GM21528 (cell line): ENCODE measurements around the gene RAB17.
A peak's percentile ranks its signal among the peaks of the same experiment; 100 is the strongest.

Experiments used
- ATAC-seq: cut with Tn5 transposase; IDR thresholded peaks from one replicate; pipeline ENCODE4 v1.9.1; 2021; ENCODE audit warnings: mild to moderate bottlenecking, moderate library complexity; ENCODE audit not compliant: unreplicated experiment, low FRiP score

RAB17 gene

DNA sequence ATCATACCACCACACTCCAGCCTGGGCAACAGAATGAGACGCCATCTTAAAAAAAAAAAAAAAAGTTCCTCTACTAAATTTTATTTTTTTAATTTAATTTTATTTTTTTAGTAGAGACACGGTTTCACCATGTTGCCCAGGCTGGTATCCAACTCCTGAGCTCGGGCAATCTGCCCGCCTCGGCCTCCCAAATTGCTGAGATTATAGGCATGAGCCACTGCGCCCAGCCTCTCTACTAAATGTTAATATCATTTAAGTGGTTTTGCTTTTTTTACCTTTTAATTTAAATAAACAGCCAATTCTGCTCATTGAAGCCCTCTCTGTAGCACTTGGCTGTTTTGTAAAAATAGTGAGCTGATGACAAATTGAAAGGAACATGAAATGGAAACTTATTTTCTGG lies 9.2 kb downstream of the RAB17 start:
- no peak for ATAC-seq

DNA sequence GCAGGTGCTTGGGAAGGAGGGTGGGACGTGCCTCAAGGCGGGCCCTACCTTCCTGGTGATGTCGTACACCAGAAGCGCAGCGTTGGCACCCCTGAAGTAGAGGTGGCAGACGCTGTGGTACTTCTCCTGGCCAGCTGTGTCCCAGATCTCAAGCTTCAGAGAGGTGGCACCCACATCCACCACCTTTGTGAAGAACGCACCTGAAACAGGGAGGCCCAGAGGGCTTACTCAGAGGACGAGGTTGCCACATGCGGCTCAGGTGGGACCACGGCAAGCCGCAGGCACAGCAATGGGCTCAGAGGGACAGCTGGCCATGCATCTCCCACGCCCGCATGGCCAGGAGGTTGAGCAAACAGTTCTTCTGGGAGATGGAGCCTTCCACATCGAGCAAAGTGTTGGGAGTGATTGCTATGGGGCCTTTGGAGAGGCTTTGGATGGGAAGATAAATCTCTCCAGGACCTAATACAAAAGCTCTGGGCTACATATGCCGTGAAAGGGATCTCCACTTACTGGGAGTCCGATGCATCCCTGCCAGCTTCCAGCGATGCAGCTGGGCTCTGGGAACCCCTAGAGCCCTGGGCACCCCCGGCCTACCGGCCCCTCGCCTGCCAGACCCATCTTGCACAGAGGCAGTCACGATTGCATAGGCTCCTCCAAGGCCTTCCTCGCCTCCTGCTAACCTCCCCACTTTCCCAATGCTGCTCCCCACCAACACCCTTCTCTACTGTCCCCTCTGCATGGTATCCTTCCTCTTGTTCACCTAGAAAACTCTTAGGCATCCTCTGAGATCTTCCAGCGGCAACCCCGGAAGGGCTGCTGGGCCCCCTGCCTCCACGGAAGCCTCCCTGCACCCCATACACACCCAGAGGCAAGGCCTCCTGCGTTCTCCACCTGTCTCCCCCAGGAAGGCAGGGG lies 12.3 kb downstream of the RAB17 start:
- no peak for ATAC-seq

DNA sequence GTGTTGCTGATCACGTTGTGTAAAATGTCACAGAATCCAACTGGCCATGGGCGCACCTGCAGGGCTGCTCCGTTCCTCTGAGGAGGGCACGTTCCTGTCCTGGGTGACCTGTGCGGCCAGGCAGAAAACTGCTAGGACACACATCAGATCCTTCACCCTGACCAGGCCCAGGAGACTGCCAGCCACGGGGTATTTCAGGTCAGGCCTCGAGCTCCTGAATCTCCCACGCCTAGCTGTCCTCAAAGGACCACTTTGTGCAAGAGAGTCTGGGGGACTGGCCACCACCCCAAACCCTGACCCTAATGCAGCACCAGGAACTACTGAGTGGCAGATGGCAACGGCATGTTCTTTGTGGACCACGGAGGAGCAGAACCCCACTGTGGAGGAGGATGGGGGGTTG lies 13.1 kb downstream of the RAB17 start:
- ATAC-seq, result no peak

DNA sequence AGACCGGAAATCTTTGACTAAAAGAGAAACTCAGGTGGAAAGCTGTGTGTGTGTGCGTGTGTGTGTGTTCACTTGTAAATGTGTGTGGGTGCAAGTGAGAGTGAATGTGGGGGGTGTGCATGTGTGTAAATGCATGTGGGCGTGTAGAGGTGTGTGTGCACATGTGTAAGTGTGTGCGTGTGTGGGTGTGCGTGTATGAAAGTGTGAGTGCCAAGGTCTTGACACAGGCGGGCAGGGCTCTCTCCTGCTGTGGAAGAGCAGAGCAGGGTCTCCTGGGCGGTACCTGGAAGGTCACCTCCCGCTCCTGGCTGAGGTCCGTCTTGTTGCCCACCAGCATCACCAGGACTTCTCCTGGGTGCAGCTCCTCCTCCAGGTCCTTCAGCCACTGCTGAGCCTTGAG lies 13.6 kb downstream of the RAB17 start:
- ATAC-seq, result no peak

DNA sequence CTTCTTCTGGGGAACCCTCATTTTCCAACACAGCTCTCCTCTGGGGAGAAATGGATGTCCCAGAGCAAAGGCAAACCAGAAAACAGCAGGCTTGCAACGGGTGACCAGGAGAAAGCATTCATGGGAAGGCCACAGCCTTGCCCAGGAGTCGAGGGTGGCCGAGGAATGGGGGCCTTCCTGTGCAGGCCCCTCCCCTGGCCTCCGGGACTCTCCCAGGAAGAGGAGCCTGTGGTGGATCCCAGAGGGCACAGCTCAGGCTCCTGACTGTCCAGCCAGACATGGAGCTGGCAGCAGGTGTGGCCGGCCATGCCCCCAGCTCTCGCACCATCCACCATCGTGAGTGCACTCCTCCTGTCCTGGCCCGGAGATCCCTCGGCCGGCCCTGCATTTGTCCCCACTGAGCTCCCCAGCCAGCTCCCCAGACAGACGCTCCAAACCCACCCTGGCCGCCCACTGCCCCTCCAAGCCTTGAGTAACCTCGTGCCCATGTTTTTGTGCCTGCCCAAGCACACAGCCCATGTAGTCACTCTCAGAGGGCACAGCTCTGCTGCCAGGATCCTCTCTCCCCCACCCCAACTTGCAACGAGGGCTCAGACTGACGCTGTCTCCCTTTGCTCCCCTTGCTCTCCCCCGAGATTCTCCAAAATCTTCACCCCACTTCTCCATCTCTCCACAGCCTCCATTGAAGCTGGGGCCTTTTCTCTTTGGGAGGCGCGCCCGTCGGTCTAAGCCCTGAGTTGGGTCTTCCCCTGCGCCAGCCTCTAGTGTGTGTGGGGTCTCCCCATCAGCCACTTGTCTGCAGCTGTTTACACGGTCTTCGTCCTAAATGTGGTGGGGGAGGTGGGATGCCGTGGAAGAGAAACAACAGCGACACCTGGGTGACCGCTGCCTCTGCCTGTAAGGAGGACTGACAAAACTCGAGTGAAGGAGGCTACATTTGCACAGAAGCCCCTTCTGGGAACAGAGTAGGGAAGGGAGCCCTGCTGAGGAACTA lies 14.4 kb downstream of the RAB17 start:
- no peak for ATAC-seq

DNA sequence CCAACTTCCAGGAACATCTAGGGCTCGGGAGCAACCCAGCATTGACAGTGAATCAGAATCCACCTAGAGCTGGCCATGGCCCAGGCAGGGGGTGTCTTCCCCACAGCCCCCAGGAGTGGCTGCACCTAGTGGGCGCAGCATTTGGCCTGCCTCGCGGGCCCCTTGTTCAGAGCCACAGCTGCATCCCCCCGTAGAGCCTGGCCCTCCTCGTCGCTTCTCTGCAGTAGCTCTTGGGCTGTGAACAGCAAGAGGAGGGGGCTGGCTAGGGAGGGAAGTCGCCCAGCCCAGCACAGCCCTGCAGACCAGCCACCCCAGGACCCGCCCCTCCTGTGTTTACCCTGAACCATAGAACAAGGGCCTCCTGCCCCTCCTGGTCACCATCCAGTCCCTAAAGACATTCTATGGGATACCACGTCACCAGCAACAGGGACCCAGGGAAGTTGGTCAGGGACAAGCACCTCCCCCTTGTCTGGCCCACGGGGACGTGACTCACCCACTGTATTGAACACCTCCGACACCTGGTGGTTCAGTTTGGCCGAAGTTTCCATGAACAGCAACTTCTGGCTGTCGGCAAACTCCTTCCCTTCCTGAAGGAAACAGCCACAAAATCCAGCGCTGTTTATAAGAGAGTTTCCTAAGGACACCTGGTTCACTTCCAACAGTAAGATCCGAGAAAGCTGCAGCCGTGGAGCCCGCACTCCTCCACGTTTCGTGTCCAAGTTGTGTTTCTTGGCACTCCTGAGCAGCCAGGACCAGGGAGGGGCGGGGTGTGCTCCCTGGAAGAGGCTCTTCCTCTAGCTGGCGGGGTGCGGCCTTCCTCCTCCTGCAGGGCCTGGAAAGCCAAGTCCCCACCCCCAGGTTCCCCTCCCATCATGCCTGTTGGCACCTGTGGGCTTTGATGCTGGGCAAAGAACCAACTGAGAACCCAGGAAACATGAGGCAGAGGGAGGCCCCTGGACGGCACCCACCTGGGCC lies 15.4 kb downstream of the RAB17 start:
- no peak for ATAC-seq

DNA sequence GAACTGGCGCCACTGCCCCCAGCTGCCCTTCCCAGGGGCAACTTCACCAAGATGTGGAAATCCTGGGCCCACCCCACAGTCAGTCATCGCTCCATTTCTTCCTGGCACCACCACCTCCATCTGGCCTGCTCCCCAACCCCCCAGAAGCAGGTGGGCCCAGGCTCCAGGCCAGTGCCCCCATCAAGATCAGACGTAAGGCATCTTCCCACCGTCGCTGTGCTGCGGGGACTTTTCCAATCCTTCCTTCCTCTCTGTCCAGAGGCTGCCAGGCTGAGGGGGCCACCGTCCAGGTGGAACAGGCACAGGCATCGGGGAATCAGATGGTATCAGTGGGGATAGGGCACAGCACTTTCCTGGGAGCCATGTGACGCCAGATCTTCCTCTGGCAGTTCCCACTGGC lies 16.1 kb downstream of the RAB17 start:
- ATAC-seq, result no peak

DNA sequence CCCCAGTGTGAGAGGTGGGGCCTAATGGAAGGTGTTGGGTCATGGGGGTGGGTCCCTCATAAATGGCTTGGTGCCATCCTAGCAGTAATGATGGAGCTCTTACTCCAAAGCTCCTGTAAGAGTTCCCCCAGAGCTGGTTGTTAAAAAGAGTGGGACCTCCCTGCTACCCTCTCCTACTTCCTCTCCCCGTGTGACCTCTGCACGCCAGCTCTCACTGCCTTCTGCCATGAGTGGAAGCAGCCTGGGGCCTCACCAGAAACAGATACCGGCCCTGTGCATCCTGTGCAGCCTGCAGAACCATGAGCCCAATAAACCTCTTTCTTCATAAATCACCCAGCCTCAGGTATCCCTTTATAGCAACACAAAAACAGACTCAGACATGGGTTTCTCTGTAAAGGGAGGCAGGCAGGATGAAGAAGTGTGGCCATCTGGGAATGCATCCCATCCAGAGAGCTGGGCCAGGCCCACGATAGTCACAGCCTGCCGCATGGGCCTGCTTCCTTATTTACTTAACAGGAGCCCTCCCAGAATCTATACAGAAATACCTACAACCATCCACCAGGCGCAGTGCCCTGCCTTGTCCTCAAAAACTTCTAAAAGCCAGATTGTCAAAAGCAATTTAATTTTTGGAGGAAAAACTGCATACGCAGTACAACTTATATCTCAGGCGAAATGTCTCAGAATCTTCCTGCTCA lies 16.7 kb downstream of the RAB17 start:
- ATAC-seq, result no peak

DNA sequence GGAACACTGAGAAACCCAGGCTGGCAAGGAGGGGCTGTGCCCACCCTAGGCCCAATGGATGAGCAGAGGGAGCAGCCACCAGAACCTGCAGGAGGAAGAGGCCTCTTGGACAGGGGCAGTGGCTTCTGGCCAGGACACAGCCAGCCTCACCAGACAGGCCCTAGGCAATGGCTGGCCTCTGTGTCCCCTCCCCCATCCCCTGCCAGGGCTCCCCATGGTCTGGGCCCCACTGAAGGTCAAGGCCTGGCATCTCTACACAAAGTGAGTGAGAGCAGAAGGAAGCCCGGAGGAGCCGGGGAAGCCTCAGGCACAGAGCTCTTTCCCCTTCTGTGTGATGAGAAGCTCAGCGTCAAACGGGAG lies 17.8 kb downstream of the RAB17 start:
- ATAC-seq, result no peak

DNA sequence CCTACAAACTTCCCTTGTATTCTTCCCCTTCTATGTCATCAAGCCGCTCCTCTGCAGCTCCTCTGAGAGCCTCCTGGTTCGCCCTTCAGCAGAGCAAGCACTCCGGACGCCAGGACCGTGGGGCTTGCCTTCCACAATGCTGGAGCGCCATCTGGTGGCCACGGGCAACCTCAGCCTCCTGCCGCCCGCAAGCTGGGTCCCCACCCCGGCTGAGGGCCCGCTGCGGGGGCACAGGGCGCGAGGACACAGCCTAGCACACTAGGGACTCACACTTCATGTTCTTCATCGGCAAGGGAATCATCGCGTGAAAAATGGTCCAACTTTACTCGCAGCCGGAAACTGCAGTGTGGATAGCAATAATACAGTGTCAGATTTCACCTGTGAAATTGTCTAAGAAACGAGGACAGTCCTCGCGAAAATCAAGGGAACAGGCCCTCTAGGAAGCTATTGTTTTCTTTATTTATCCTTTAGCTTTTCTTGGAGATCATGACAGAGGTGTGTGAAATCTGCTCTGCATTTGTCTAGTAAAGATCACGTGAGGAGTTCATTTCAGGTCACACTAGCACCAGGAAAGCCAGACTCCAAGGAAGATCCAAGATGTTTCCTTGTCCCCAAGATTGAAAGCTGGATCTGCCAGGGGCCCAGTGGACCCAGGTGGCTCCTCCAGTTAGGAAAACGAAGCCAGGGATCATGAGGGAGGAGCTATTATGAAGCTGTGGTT lies 18.4 kb downstream of the RAB17 start:
- peak; percentile 71 for ATAC-seq

DNA sequence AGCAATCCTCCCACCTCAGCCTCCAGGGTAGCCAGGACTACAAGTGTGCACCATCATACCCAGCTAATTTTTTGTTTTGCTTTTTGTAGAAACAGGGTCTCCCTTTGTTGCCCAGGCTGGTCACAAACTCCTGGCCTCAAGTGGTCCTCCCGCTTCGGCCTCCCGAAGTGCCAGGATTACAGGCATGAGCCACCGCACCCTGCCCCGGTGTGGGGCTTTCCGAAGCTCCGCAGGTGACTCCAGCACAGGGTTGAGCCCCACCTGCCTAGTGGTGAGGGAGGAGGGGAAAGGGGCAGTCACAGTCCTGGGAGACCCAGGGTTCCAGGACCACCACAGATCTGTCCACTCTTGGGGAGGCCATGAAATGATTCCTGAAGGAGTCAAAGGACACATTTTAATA lies 19.0 kb downstream of the RAB17 start:
- no peak for ATAC-seq

DNA sequence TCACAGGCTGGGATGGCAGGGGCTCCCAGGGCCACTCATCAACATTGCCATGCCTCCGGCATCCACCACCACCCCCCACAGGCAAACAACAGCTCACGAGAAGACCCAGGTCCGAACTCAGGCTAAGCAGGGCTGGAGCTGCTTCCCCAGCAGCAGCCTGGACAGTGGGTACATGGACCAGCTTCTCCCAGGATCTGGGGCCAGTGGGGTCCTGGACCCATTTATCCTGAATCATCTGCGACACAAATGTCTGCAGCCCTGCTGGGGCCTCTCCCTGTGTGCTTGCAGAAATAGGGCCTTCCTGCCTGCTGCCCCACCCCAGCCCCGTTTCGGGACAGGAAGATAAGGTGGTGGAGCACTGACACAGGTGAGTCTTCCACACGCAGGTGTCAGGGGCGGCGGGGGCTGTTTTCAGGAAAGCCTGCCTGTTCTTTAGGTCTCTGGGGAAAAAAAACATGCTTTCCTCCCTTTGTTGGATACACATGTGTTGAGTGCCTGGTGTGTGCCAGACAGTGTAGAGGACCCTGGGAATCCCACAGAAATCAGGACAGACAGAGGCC lies 19.7 kb downstream of the RAB17 start:
- ATAC-seq, result no peak

DNA sequence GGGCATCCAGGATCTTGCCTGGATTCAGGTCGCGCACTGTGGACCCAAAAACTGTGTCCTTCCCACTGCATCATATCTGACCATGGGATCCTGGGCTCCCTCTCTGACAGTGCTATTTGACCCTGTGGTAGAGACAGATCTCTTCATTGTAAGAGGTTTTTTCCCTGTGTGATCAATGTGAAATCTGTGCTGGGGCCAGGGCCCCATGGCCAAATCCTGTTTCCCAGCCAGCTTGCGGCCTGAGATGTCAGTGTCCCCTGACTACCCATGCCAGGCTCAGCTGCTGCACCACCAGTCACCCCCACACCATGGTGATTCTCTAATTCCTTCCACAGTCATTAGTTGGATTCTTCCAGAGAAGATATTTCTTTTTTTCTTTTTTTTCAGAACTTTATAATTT lies 20.6 kb downstream of the RAB17 start:
- ATAC-seq, result no peak

DNA sequence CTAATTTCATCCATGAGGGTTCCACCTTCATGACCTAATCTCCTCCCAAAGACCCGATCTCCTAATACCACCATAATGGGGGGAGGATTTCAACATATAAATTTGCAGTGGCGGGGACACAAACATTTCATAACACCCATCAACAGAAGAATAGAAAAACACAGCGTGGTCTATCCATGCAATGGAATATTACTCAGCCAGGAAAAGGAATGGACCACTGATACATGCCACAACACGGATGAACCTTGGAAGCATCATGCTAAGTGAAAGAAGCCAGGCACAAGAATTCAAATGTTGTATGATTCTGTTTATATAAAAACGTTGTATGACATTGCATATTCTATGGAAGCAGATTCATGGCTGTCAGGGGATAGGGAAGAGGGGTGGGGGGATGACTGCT lies 21.5 kb downstream of the RAB17 start:
- ATAC-seq, result no peak

DNA sequence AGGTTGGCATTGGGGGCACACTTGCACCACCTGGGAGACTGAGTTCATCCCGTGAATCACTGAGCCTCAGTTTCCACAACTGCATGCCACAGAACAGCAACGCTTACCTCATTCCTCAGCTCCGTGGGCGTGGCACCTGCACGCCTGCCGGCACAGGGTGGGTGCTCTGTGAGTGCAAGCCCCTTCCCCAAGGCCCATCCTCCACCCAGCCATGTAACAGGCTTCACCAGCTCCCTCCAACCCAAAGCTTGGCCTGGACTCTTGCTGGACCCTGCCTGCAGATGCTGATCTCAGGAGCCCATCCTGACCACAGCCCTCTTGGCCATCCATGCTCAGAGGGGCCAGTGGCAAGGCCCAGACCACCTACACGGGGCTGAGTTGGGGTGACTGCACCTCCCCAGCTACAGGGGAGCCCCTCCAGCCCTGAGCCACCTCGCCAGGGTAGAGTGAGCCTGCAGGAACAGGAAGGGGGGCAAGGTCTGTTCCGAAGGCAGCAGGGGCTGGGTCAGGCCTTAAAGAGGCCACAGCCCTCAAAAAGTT lies 22.3 kb downstream of the RAB17 start:
- ATAC-seq, result no peak

DNA sequence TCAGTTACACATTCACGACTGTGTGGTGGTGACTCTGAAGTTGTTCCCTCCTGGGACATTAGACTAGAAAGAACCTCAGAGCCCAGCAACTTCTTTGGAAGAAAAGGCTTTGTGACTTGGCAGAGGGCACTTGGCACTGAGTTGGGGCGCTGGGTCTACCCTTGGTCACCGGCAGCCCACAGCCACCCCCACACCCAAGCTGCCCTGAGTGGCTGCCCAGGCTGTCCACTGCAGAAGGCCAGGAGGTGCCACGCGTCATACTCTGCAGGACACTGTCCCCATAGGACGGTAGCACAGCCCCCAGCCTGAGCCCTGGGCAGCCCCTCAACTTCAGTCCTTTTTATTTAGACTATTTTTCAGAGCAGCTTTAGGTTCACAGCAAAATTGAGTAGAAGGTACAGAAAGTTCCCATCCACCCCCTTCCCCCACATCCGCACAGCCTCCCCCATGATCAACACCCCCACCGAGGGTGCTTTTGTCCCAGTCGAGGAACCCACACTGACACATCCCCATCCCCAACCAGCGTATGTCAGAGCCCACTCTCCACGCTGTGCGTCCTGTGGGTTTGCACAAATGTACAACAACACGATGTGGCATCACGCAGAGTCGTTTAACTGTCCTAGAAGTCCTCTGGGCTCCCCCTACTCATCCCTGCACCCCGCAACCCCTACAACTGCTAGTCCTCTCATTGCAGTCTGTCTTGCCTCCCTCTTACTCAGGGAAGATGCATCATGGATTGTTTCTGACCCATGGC lies 23.1 kb downstream of the RAB17 start:
- ATAC-seq, result no peak

DNA sequence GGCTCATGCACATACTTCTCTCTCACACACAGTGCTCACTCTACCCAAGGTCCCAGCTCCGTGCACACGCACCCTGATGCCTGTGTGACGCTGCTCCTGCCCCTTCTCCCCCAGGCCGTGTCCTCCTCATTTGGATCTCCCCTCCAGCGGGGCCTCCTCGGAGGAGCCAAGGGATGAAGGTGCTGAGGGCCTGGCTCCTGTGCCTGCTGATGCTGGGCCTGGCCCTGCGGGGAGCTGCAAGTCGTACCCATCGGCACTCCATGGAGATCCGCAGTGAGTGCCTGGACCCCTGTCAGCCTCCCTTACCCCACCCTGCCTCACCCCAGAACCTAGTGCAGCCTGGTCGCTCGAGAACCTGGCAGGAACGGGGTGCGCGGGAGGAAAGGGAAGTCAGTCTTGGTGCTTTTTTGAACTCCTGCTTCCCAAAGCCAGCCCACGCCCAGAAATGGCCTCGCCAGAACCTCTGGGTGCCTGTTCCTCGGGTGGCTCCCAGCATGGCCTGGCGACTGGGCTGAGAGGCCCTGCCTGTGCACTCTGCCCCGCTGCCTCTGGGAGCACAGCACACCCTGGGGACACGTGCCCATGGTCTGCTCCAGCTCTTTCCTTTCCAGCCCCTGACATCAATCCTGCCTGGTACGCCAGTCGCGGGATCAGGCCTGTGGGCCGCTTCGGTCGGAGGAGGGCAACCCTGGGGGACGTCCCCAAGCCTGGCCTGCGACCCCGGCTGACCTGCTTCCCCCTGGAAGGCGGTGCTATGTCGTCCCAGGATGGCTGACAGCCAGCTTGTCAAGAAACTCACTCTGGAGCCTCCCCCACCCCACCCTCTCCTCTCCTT lies 23.9 kb downstream of the RAB17 start, which contains the start of gene PRLH:
PRLH (plus strand) TSS at position 174 of the 835 bp plus-strand sequence; CDS start at position 174, 0 bp downstream.
- no peak for ATAC-seq
